Spleen (tissue), 11 donors: ENCODE measurements around the gene MACC1. TPM values are rescaled to one million over a fixed set of nuclear protein-coding genes. Genes with fewer than 3 reads are reported as not detected.

Source experiments
- DNase-seq: peaks from one replicate; pipeline ENCODE4 v3.0.0-alpha.2; 2020
- H3K27ac ChIP-seq, 8 donors: fragments of 200-600 bp; sonication (generic) in 7 of 8; 1 replicate in 4 of 8; 2 replicates in 4 of 8; pipeline versions ENCODE4 v1.5.0 to v1.8.0; 2016 to 2021; ENCODE audit warnings: inconsistent platforms in 4 of 8, mild to moderate bottlenecking in 4 of 8, moderate library complexity in 1 of 8
- H3K27me3 ChIP-seq, 7 donors: fragments of 200-600 bp; sonication (generic) in 6 of 7; replicated peaks in 1 of 7; 1 replicate in 4 of 7; 2 replicates in 3 of 7; pipeline versions ENCODE4 v1.5.0 to v1.8.0; 2016 to 2021; ENCODE audit warnings: inconsistent platforms in 3 of 7, mild to moderate bottlenecking in 1 of 7
- H3K36me3 ChIP-seq, 6 donors: fragments of 200-600 bp; sonication (generic) in 5 of 6; 1 replicate in 4 of 6; 2 replicates in 2 of 6; pipeline versions ENCODE4 v1.5.0 to v1.8.0; 2016 to 2021; ENCODE audit warnings: inconsistent platforms in 2 of 6
- H3K4me1 ChIP-seq, 6 donors: fragments of 200-600 bp; sonication (generic) in 5 of 6; 1 replicate in 3 of 6; 2 replicates in 3 of 6; pipeline versions ENCODE4 v1.5.0 to v1.8.0; 2016 to 2021; ENCODE audit warnings: inconsistent platforms in 3 of 6
- H3K4me3 ChIP-seq, 8 donors: fragments of 200-600 bp; sonication (generic) in 7 of 8; 1 replicate in 4 of 8; 2 replicates in 4 of 8; pipeline versions ENCODE4 v1.5.0 to v1.8.0; 2016 to 2021; ENCODE audit warnings: inconsistent platforms in 4 of 8, mild to moderate bottlenecking in 4 of 8, moderate library complexity in 2 of 8
- H3K9me3 ChIP-seq, 8 donors: fragments of 200-600 bp; sonication (generic) in 7 of 8; 1 replicate in 4 of 8; 2 replicates in 4 of 8; pipeline versions ENCODE4 v1.5.0 to v1.8.0; 2016 to 2021; ENCODE audit warnings: inconsistent platforms in 4 of 8
- POLR2A ChIP-seq, 3 donors: fragments of 450-650 bp; IDR thresholded peaks; one replicate each; pipeline ENCODE4 v1.5.1; 2017; ENCODE audit warnings: antibody characterized with exemption in 3 of 3, mild to moderate bottlenecking in 1 of 3
- POLR2AphosphoS5 ChIP-seq, 3 donors: sonication (generic); formaldehyde crosslinking; IDR thresholded peaks; one replicate each; pipeline ENCODE4 v1.5.1; 2017; ENCODE audit warnings: antibody characterized with exemption in 3 of 3
- WGBS, 5 donors: extraction: QIAGEN DNeasy Blood & Tissue Kit in 3 of 5; methylation state at CpG; one replicate each; pipeline versions ENCODE4 v1.1.5 to v1.1.7; 2013 to 2018; 5-methylcytosine and 5-hydroxymethylcytosine counted together
- intact Hi-C: fragments of 100-400 bp; cut with DNase I; formaldehyde crosslinking; loops from one replicate; pipeline ENCODE4 v1.15.0; 2023; ENCODE audit warnings: low total_unique reads
- polyA plus RNA-seq, 3 donors: library from polyadenylated mRNA; stranded (reverse); fragments of 200-250 nt; gene quantifications; one replicate each; pipeline ENCODE4 v1.2.1, GENCODE V29; 2013
- total RNA-seq, 7 donors: library from RNA; depleted of rRNA in 3 of 7; stranded (reverse); fragments of >200 nt in 3 of 7; fragmentation: NEBNext Ultra II Directional in 4 of 7; extraction: Animal tissue kit (Norgen Biotek cat#: 25700) in 4 of 7; gene quantifications; one replicate each; pipeline versions ENCODE4 v1.1.0 to v1.2.1, GENCODE V29; 2016 to 2021
- TF ChIP-seq, protein P1 (sequence below), 11 experiments: fragments of 200-600 bp in 7 of 11; fragments of 450-650 bp in 4 of 11; sonication (generic) in 4 of 11; IDR thresholded peaks in 8 of 11; conservative IDR thresholded peaks in 3 of 11; 1 replicate in 7 of 11; 2 replicates in 4 of 11; pipeline versions ENCODE4 v1.4.0 to v1.8.0; 2016 to 2021; ENCODE audit warnings: antibody characterized with exemption in 11 of 11, inconsistent platforms in 4 of 11, mild to moderate bottlenecking in 1 of 11
- donor health status: healthy with polysubstance abuse.
- donor health status: DM: no; HTN: no; CAD: no; lungs with moderate emphysema.
- donor health status: DM: no; HTN: no; CAD: no.
- donor health status: Bipolar disorder and iron deficiency.
- donor health status: healthy.
- donor health status: DM: no; HTN: no; CAD: no.
- donor health status: DM: yes; HTN: yes; CAD: no.

The MACC1 gene
- total and polyA plus RNA-seq, 10 donors = 0.83 to 10.6 (median 4.8) TPM

DNA sequence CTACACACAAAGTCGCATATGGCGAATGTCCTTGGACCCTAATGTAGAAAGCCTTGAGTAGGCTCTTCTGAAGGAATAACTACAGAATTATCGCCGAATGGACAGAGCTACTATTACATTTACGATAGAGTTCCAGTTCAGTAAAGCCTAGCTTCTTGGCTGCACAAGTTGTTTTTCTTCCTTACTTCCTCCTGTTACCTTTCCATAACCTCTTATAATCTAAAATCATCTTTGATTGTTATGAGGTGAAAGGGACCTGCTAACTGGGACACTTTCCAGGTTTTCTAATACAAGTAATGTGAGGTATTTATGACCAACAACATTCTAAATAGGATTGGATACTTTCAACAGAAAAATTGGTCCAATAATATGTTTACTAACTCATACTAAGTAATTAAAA is 31.2 kb downstream of the MACC1 start:
- Histone ChIP-seq H3K4me1 (peaks cover 0 to 7% (median under 1%) of the 10 kb centered on the region in 6 donors), H3K27me3 (no peaks in the 10 kb centered on the region), H3K4me3 (no peak overlapping the region), H3K9me3 (peaks cover 0 to 24% (median 6%) of the 10 kb centered on the region in 8 donors), H3K27ac (no peak overlapping the region), H3K36me3 (no peaks in the 10 kb centered on the region)
- TF ChIP-seq, protein P1, sequence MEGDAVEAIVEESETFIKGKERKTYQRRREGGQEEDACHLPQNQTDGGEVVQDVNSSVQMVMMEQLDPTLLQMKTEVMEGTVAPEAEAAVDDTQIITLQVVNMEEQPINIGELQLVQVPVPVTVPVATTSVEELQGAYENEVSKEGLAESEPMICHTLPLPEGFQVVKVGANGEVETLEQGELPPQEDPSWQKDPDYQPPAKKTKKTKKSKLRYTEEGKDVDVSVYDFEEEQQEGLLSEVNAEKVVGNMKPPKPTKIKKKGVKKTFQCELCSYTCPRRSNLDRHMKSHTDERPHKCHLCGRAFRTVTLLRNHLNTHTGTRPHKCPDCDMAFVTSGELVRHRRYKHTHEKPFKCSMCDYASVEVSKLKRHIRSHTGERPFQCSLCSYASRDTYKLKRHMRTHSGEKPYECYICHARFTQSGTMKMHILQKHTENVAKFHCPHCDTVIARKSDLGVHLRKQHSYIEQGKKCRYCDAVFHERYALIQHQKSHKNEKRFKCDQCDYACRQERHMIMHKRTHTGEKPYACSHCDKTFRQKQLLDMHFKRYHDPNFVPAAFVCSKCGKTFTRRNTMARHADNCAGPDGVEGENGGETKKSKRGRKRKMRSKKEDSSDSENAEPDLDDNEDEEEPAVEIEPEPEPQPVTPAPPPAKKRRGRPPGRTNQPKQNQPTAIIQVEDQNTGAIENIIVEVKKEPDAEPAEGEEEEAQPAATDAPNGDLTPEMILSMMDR (IDR thresholded peaks at IDR 0.05 in 8 of 11, conservative IDR thresholded peaks at IDR 0.05 in 3 of 11) = no peak
- TF ChIP-seq POLR2AphosphoS5 (IDR thresholded peaks at IDR 0.05) (no peak), POLR2A (IDR thresholded peaks at IDR 0.05) (no peak)
- DNase-seq = no peak
- intact Hi-C loops = no loop called here
- WGBS, 5 donors = 95 to 100% (median 96%) methylated on average over 5 of the region's 5 CpGs

DNA sequence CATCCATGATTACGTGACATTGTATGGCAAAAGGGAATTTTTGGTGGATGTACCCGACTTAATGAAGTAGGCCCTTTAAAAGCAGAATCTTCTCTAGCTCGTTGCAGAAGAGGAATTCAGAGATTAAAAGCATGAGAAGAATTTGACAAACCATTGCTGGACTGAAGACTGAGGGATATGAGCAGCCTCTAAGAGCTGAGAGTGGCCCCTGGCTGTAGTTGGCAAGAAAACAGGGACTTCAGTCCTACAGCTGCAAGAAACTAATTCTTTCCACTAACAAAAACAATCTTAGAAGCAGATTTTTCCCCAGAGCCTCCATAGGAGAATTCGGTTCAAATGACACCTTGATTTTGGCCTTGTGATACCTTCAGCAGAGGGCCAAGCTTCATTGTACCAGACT is 34.1 kb downstream of the MACC1 start:
- no peaks in the 10 kb centered on the region for H3K4me1 ChIP-seq
- H3K4me3 ChIP-seq = no peak overlapping the region
- no peak overlapping the region for H3K27ac ChIP-seq
- 82 to 88% (median 84%) methylated on average over 4 of the region's 4 CpGs for WGBS, 5 donors
- TF ChIP-seq POLR2AphosphoS5 (IDR thresholded peaks at IDR 0.05) (no peak), POLR2A (IDR thresholded peaks at IDR 0.05) (no peak)
- TF ChIP-seq, protein P1 (IDR thresholded peaks at IDR 0.05 in 8 of 11, conservative IDR thresholded peaks at IDR 0.05 in 3 of 11) = no peak
- no peak for DNase-seq
- intact Hi-C loops = no loop called here
- peaks cover 0 to 10% (median 0%) of the 10 kb centered on the region in 8 donors for H3K9me3 ChIP-seq
- H3K36me3 ChIP-seq = no peaks in the 10 kb centered on the region
- H3K27me3 ChIP-seq = no peaks in the 10 kb centered on the region

DNA sequence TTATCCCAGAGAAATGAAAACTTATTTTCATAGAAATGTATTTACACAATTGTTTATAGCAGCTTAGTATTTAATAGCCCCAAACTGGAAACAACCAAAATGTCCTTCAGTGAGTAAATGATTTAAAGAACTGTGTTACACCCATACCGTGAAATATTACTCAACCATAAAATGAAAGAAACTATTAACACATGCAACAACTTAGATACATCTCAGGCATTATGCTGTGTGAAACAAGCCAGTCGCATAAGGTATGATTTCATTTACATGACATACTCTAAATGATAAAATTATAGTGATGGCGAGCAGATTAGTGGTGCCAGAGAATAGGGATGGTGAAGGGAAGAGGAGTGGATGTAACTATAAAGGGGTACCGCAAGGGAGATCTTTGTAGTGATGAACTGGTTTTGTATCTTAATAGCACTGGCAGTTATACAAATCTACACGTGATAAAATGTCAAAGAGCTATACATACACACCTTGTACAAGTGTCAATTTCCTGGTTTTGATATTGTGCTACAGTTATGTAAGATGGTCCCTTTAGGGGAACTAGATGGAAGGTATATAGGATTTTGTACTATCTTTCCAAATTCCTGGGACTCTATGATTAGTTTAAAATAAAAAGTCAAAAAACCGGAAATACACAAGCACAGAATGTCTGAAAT is 40.5 kb downstream of the MACC1 start:
- Histone ChIP-seq H3K4me3 (no peak overlapping the region), H3K9me3 (peaks cover 0 to 3% (median 0%) of the 10 kb centered on the region in 8 donors), H3K4me1 (no peaks in the 10 kb centered on the region), H3K27me3 (no peaks in the 10 kb centered on the region), H3K36me3 (no peaks in the 10 kb centered on the region), H3K27ac (no peak overlapping the region)
- TF ChIP-seq POLR2A (IDR thresholded peaks at IDR 0.05) (no peak), POLR2AphosphoS5 (IDR thresholded peaks at IDR 0.05) (no peak)
- TF ChIP-seq, protein P1 (IDR thresholded peaks at IDR 0.05 in 8 of 11, conservative IDR thresholded peaks at IDR 0.05 in 3 of 11) = no peak
- intact Hi-C loops = no loop called here
- WGBS, 5 donors = 57 to 74% (median 66%) methylated on average over 6 of the region's 6 CpGs
- no peak for DNase-seq

DNA sequence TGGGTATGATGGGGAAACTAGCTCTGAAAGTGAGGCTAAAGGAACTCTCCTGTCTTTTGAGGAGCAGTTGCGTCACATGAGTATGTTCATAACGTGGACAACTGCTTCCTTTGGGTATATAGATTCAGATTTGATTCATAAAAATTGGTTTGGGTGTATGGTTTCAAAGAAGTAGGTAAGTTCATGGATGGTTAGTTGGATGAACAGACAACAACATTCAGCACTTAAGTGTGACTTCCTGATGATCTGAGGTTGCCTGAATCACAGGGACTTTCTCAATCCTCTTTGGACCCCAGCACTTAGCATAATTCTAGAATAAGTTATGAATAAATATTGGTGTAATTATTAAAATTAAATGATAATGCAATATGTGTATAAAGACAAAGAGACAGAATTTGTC is 43.4 kb downstream of the MACC1 start:
- intact Hi-C loops = no loop called here
- no peak for DNase-seq
- H3K4me1 ChIP-seq = no peaks in the 10 kb centered on the region
- H3K27me3 ChIP-seq = no peaks in the 10 kb centered on the region
- H3K27ac ChIP-seq = no peak overlapping the region
- 48 to 85% (median 59%) methylated on average over 2 of the region's 2 CpGs for WGBS, 5 donors
- no peaks in the 10 kb centered on the region for H3K9me3 ChIP-seq
- no peaks in the 10 kb centered on the region for H3K36me3 ChIP-seq
- TF ChIP-seq POLR2A (IDR thresholded peaks at IDR 0.05) = no peak
- no peak for TF ChIP-seq POLR2AphosphoS5 (IDR thresholded peaks at IDR 0.05)
- TF ChIP-seq, protein P1 (IDR thresholded peaks at IDR 0.05 in 8 of 11, conservative IDR thresholded peaks at IDR 0.05 in 3 of 11) = no peak
- no peak overlapping the region for H3K4me3 ChIP-seq
